ENCODE data around the gene SLC35F1. TPM values are rescaled to one million over a fixed set of nuclear protein-coding genes. Genes with fewer than 3 reads are reported as not detected.

SLC35F1 gene
- total RNA-seq, 1 donor from 2014 or later = not detected

GRCh38 chr6:117919775-117920729 lies 13.0 kb downstream of the SLC35F1 start:
- no peak for DNase-seq (ENCODE audit: low read depth)
- TF ChIP-seq, protein P1, sequence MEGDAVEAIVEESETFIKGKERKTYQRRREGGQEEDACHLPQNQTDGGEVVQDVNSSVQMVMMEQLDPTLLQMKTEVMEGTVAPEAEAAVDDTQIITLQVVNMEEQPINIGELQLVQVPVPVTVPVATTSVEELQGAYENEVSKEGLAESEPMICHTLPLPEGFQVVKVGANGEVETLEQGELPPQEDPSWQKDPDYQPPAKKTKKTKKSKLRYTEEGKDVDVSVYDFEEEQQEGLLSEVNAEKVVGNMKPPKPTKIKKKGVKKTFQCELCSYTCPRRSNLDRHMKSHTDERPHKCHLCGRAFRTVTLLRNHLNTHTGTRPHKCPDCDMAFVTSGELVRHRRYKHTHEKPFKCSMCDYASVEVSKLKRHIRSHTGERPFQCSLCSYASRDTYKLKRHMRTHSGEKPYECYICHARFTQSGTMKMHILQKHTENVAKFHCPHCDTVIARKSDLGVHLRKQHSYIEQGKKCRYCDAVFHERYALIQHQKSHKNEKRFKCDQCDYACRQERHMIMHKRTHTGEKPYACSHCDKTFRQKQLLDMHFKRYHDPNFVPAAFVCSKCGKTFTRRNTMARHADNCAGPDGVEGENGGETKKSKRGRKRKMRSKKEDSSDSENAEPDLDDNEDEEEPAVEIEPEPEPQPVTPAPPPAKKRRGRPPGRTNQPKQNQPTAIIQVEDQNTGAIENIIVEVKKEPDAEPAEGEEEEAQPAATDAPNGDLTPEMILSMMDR (conservative IDR thresholded peaks at IDR 0.05; ENCODE audit: low read depth, low read length) = no peak
- peak overlapping the region; percentile 21 for H3K4me3 ChIP-seq (ENCODE audit: low read depth, low read length)

DNA sequence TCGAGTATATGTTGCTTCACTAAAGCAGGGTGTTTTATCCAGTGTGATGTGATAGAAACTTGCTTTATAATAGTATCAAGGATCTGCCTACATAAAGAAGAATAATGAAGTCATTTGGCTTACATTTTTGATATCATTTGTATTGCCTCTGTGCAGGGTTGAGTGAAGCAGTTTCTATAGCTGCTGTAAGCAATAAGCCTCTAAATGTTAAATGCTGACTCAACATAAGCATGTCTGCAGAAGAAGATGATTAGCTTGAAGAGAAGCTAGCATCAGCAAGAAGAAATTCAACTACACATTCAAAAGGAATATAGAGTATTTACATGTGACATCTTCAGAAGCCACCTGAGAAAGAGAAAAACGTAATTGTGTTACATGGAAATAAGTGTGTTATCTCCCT lies 17.6 kb downstream of the SLC35F1 start:
- H3K4me3 ChIP-seq (ENCODE audit: low read depth, low read length) = no peak overlapping the region
- TF ChIP-seq, protein P1 (conservative IDR thresholded peaks at IDR 0.05; ENCODE audit: low read depth, low read length) = no peak

DNA sequence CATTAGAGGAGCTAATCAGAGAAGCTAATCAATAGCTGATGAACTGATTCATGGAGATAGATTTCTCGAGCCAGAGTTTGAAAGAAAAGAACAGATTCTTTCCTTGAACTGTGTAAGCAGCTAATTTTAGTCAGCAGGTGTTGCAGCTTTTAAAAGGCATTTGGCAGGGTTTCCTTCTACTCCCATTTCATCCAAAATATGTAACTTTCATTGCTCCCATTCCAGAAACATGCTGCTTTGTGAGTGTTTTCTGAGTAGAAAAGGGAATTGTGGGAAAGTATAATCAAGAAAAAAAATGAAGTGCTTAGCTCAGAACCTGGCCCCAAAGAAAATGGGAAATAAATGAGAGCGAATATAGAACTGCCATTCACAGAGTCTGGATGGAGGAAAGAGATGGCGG lies 20.8 kb downstream of the SLC35F1 start:
- H3K4me3 ChIP-seq (ENCODE audit: low read depth, low read length) = no peak overlapping the region
- TF ChIP-seq, protein P1 (conservative IDR thresholded peaks at IDR 0.05; ENCODE audit: low read depth, low read length) = no peak
- DNase-seq (ENCODE audit: low read depth) = no peak

More for the DNA sequence above, 17.6 kb downstream of the SLC35F1 start:
- no peak for DNase-seq (ENCODE audit: low read depth)

DNA sequence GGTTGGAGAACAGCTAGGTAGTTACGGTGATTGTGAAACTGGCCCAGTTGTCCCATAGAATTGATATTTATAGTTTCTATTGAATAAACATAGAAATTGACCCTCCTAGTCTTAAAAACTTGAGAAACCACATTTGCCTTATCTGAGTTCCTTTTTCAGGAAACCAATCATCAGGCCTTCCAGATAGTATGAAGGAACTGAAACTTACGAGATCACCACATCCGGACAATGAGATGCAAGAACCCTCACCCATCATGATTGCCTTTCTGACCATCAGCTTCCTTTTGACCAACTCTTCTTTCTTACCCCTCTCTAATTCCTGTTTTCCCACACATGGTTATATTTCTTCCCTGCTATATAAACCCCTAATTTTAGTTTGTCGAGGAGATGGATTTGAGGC lies 21.8 kb downstream of the SLC35F1 start:
- DNase-seq (ENCODE audit: low read depth) = no peak
- no peak overlapping the region for H3K4me3 ChIP-seq (ENCODE audit: low read depth, low read length)
- TF ChIP-seq, protein P1 (conservative IDR thresholded peaks at IDR 0.05; ENCODE audit: low read depth, low read length) = no peak

DNA sequence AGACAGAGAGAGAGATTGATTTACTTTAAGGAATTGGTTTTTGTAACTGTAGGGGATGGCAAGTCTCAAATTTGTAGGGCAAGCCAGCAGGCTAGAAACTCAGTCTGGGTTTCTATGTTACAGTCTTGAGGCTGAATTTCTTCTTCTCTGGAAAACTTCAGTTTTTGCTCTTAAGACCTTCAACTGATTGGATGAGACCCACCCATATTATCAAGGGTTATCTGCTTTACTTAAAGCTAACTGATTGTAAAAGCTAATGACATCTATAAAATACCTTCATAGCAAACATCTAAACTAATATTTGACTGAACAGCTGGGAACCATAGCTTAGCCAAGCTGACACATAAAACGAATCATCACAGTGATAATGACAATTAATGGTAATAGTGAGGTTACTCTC lies 22.4 kb downstream of the SLC35F1 start:
- no peak overlapping the region for H3K4me3 ChIP-seq (ENCODE audit: low read depth, low read length)
- TF ChIP-seq, protein P1 (conservative IDR thresholded peaks at IDR 0.05; ENCODE audit: low read depth, low read length) = no peak
- no peak for DNase-seq (ENCODE audit: low read depth)

DNA sequence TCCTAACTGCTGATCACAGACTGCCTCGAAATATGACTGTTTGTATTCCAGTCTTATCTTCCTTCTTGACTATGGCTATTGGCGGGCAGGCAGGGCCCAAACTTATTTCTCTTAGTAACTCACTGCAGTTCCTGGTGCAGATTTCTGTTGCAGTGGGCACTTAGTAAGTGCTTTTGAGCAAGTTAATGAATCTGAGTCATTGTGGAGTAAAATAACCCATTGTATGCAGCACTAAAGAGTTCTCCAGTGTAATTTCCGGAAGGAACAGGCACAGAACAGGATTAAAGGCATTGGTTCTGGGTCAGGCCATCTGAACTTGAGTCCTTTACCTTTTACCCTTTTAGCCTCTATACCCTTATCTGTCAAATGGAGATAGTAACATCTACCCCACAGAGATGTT lies 23.6 kb downstream of the SLC35F1 start:
- TF ChIP-seq, protein P1 (conservative IDR thresholded peaks at IDR 0.05; ENCODE audit: low read depth, low read length) = no peak

More for the DNA sequence above, 23.6 kb downstream of the SLC35F1 start:
- DNase-seq (ENCODE audit: low read depth) = no peak
- H3K4me3 ChIP-seq (ENCODE audit: low read depth, low read length) = no peak overlapping the region

All from epithelial cell of proximal tubule (primary cell).